ENCODE results near the gene STK39.
"Not testable (repeated sequence)": the region's sequence is repeated elsewhere in the genome, so short reads cannot be mapped to it uniquely, and the experiment has no call there.

STK39 gene

GRCh38 chr2:168089200-168089599, 158.2 kb downstream of the STK39 start:
- no peak for DNase-seq (ENCODE audit: low read depth in 3 of 3)

GRCh38 chr2:168087401-168087800, 160.0 kb downstream of the STK39 start:
- DNase-seq (ENCODE audit: low read depth in 3 of 3), result no peak

- no peak for DNase-seq (ENCODE audit: low read depth in 3 of 3)
Observed at GRCh38 chr2:168086851-168087250, 160.5 kb downstream of the STK39 start.

- no peak for DNase-seq (ENCODE audit: low read depth in 3 of 3)
Observed at GRCh38 chr2:168085801-168086361, 161.5 kb downstream of the STK39 start.

- no peak for DNase-seq (ENCODE audit: low read depth in 3 of 3)
Observed at GRCh38 chr2:168084288-168084687, 163.1 kb downstream of the STK39 start.

- not testable (repeated sequence) for DNase-seq (ENCODE audit: low read depth in 3 of 3)
Observed at GRCh38 chr2:168081452-168081851, 165.9 kb downstream of the STK39 start.

- DNase-seq (ENCODE audit: low read depth in 3 of 3), result no peak
Observed at GRCh38 chr2:168079236-168079635, 168.2 kb downstream of the STK39 start.

GRCh38 chr2:168076731-168077130, 170.7 kb downstream of the STK39 start:
- no peak for DNase-seq (ENCODE audit: low read depth in 3 of 3)

GRCh38 chr2:168075446-168075845, 171.9 kb downstream of the STK39 start:
- DNase-seq (ENCODE audit: low read depth in 3 of 3), result no peak

GRCh38 chr2:168072626-168073303, 174.6 kb downstream of the STK39 start:
- no peak for DNase-seq (ENCODE audit: low read depth in 3 of 3)

GRCh38 chr2:168064011-168064998, 183.1 kb downstream of the STK39 start:
- no peak for DNase-seq (ENCODE audit: low read depth in 3 of 3)

- no peak for DNase-seq (ENCODE audit: low read depth in 3 of 3)
Observed at GRCh38 chr2:168062936-168063335, 184.5 kb downstream of the STK39 start.

GRCh38 chr2:168062054-168062453, 185.3 kb downstream of the STK39 start:
- DNase-seq (ENCODE audit: low read depth in 3 of 3), result no peak

GRCh38 chr2:168060986-168061750, 186.2 kb downstream of the STK39 start:
- DNase-seq (ENCODE audit: low read depth in 3 of 3), result no peak

- DNase-seq (ENCODE audit: low read depth in 3 of 3), result no peak
Observed at GRCh38 chr2:168059758-168060157, 187.6 kb downstream of the STK39 start.

GRCh38 chr2:168058675-168059074, 188.7 kb downstream of the STK39 start:
- no peak for DNase-seq (ENCODE audit: low read depth in 3 of 3)

GRCh38 chr2:168056242-168056787, 191.1 kb downstream of the STK39 start:
- DNase-seq (ENCODE audit: low read depth in 3 of 3), result no peak

- no peak for DNase-seq (ENCODE audit: low read depth in 3 of 3)
Observed at GRCh38 chr2:168054657-168055056, 192.7 kb downstream of the STK39 start.

GRCh38 chr2:168053676-168054075, 193.7 kb downstream of the STK39 start:
- no peak for DNase-seq (ENCODE audit: low read depth in 3 of 3)

GRCh38 chr2:168052773-168053172, 194.6 kb downstream of the STK39 start:
- no peak for DNase-seq (ENCODE audit: low read depth in 3 of 3)

GRCh38 chr2:168050377-168050776, 197.0 kb downstream of the STK39 start:
- no peak for DNase-seq (ENCODE audit: low read depth in 3 of 3)

Data from stimulated activated CD4-positive, alpha-beta T cell treated with anti-CD3 and anti-CD28 coated beads, TNF-alpha, amount 100 ng/mL, for 4 hours (primary cell).